HepG2 (cell line): ENCODE data around the gene TTC21B. TPM values are rescaled to one million over a fixed set of nuclear protein-coding genes. Genes with fewer than 3 reads are reported as not detected.

ENCODE experiments used
- ARNT ChIP-seq: fragments of 450-650 bp; IDR thresholded peaks from 2 replicates; pipeline ENCODE4 v1.6.1; 2017
- BRCA1 ChIP-seq: sonication (generic); formaldehyde crosslinking; IDR thresholded peaks from 2 replicates; pipeline ENCODE4 v1.4.0; 2020; ENCODE audit warnings: missing genetic modification reagents
- EEA1 ChIP-seq: sonication (generic); formaldehyde crosslinking; IDR thresholded peaks from 2 replicates; pipeline ENCODE4 v1.5.1; 2020; ENCODE audit warnings: mild to moderate bottlenecking, missing genetic modification reagents, borderline replicate concordance
- FIP1L1 ChIP-seq: fragments of 200-400 bp; formaldehyde crosslinking; IDR thresholded peaks from 2 replicates; pipeline ENCODE4 v1.6.1; 2018; ENCODE audit warnings: low read depth, mild to moderate bottlenecking, low read length, moderate library complexity, borderline replicate concordance; ENCODE audit not compliant: insufficient read depth
- FOXO4 ChIP-seq: sonication (generic); formaldehyde crosslinking; conservative IDR thresholded peaks from 2 replicates; pipeline ENCODE4 v1.8.1; 2023; ENCODE audit warnings: missing genetic modification reagents
- HINFP ChIP-seq: sonication (generic); formaldehyde crosslinking; IDR thresholded peaks from 2 replicates; pipeline ENCODE4 v1.4.0; 2020; ENCODE audit warnings: low read depth, mild to moderate bottlenecking, missing genetic modification reagents
- IRF9 ChIP-seq: sonication (generic); formaldehyde crosslinking; IDR thresholded peaks from 2 replicates; pipeline ENCODE4 v1.8.0; 2022; ENCODE audit warnings: missing genetic modification reagents, mild to moderate bottlenecking, borderline replicate concordance
- JUNB ChIP-seq: sonication (generic); formaldehyde crosslinking; IDR thresholded peaks from 2 replicates; pipeline ENCODE4 v1.8.0; 2022; ENCODE audit warnings: missing genetic modification reagents, mild to moderate bottlenecking, borderline replicate concordance
- MAFK ChIP-seq, 2 experiments: IDR thresholded peaks in 1 of 2; conservative IDR thresholded peaks in 1 of 2; 2 replicates each; pipeline ENCODE4 v1.6.1; 2011; ENCODE audit warnings: improper control_type of control experiment in 2 of 2, low read length in 2 of 2
- MIER3 ChIP-seq: IDR thresholded peaks from 2 replicates; pipeline ENCODE4 v1.6.1; 2016; ENCODE audit warnings: missing compliant biosample characterization, borderline replicate concordance
- MTA1 ChIP-seq: sonication (generic); formaldehyde crosslinking; IDR thresholded peaks from 2 replicates; pipeline ENCODE4 v1.4.0; 2020; ENCODE audit warnings: missing genetic modification reagents, mild to moderate bottlenecking, borderline replicate concordance
- NFYB ChIP-seq: sonication (generic); formaldehyde crosslinking; IDR thresholded peaks from 2 replicates; pipeline ENCODE4 v1.4.0; 2020; ENCODE audit warnings: missing genetic modification reagents
- TSC22D2 ChIP-seq: sonication (generic); formaldehyde crosslinking; IDR thresholded peaks from 2 replicates; pipeline ENCODE4 v1.5.1; 2020; ENCODE audit warnings: missing genetic modification reagents, mild to moderate bottlenecking, borderline replicate concordance
- ZBTB14 ChIP-seq: sonication (generic); formaldehyde crosslinking; IDR thresholded peaks from 2 replicates; pipeline ENCODE4 v1.4.0; 2020; ENCODE audit warnings: missing genetic modification reagents
- ZBTB26 ChIP-seq: IDR thresholded peaks from 2 replicates; pipeline ENCODE4 v1.6.1; 2016; ENCODE audit warnings: missing compliant biosample characterization, missing genetic modification reagents, borderline replicate concordance
- ZFP41 ChIP-seq: sonication (generic); formaldehyde crosslinking; IDR thresholded peaks from 2 replicates; pipeline ENCODE4 v1.4.0; 2020; ENCODE audit warnings: mild to moderate bottlenecking, missing genetic modification reagents, borderline replicate concordance
- ZNF335 ChIP-seq: sonication (generic); formaldehyde crosslinking; IDR thresholded peaks from 2 replicates; pipeline ENCODE4 v1.4.0; 2020; ENCODE audit warnings: missing genetic modification reagents
- ZNF780A ChIP-seq: sonication (generic); formaldehyde crosslinking; IDR thresholded peaks from 2 replicates; pipeline ENCODE4 v1.8.0; 2022; ENCODE audit warnings: mild to moderate bottlenecking, missing genetic modification reagents, moderate library complexity
- polyA plus RNA-seq, 8 experiments: library from polyadenylated mRNA; depleted of rRNA in 3 of 8; stranded (reverse) in 7 of 8; unstranded in 1 of 8; fragments of >200 nt; fragmentation: Illumina TruSeq in 4 of 8; extraction: Trizol in 4 of 8; gene quantifications; 2 replicates each; pipeline versions ENCODE4 v1.2.1 to v1.2.3, GENCODE V29; 2011 to 2016; ENCODE audit warnings: low read depth in 4 of 8, missing spikeins in 1 of 8, mixed read lengths in 1 of 8; ENCODE audit not compliant: insufficient read depth in 1 of 8
- total RNA-seq, 5 experiments: library from RNA; depleted of rRNA; stranded (reverse); fragments of >200 nt; fragmentation: Illumina TruSeq; extraction: Trizol; gene quantifications; 2 replicates each; pipeline ENCODE4 v1.2.3, GENCODE V29; 2016; ENCODE audit warnings: low read depth in 1 of 5

TTC21B gene
- total and polyA plus RNA-seq, 2 of the 13 experiments (the other 11 are each of a cell fraction or from before 2014, with no cell fraction given), result 39.1 to 67.1 TPM

- peak; percentile 41; the same call in 1 of the 2 replicates for TF ChIP-seq ZBTB14 (CRISPR knock-in tag)
- 0 out of 2 replicates have a peak, but pooled peaks have one; percentile 65 for TF ChIP-seq FOXO4 (CRISPR knock-in tag)
- TF ChIP-seq FIP1L1, result no peak
- peak; percentile 83 for TF ChIP-seq NFYB (CRISPR knock-in tag)
- TF ChIP-seq JUNB (CRISPR knock-in tag), result no peak
- peak; percentile 44 for TF ChIP-seq ZBTB26 (CRISPR knock-in tag)
- TF ChIP-seq IRF9, result peak; percentile 93; the same call in 1 of the 2 replicates
- TF ChIP-seq ZNF780A (CRISPR knock-in tag), result peak; percentile 70; the same call in 1 of the 2 replicates
- TF ChIP-seq BRCA1 (CRISPR knock-in tag), result peak; percentile 83; the same call in 1 of the 2 replicates
- peak; percentile 62 for TF ChIP-seq HINFP (CRISPR knock-in tag)
- no peak for TF ChIP-seq MAFK (conservative IDR thresholded peaks at IDR 0.05 in 1 of 2, IDR thresholded peaks at IDR 0.05 in 1 of 2; ENCODE audit: low read length in 2 of 2)
- TF ChIP-seq ZNF335, result peak; percentile 82
- no peak; the same call in 1 of the 2 replicates for TF ChIP-seq ZFP41 (CRISPR knock-in tag)
- TF ChIP-seq EEA1, result peak; percentile 83; the same call in 1 of the 2 replicates
- no peak for TF ChIP-seq ARNT
- peak; percentile 91; the same call in 1 of the 2 replicates for TF ChIP-seq MTA1 (CRISPR knock-in tag)
- peak; percentile 61 for TF ChIP-seq TSC22D2 (CRISPR knock-in tag)
- TF ChIP-seq MIER3 (CRISPR knock-in tag), result no peak
Measured at GRCh38 chr2:165953655-165954606, at the start of gene TTC21B (continued).
